22Rv1 (cell line): ENCODE data around the gene ATXN7L3.

Experiments
- CTCF ChIP-seq: fragments of 450-650 bp; IDR thresholded peaks from 2 replicates; pipeline ENCODE4 v1.5.1; 2017; ENCODE audit warnings: mild to moderate bottlenecking
- ZFX ChIP-seq: fragments of 450-650 bp; IDR thresholded peaks from 2 replicates; pipeline ENCODE4 v1.6.1; 2017; ENCODE audit warnings: antibody characterized with exemption, borderline replicate concordance

DNA sequence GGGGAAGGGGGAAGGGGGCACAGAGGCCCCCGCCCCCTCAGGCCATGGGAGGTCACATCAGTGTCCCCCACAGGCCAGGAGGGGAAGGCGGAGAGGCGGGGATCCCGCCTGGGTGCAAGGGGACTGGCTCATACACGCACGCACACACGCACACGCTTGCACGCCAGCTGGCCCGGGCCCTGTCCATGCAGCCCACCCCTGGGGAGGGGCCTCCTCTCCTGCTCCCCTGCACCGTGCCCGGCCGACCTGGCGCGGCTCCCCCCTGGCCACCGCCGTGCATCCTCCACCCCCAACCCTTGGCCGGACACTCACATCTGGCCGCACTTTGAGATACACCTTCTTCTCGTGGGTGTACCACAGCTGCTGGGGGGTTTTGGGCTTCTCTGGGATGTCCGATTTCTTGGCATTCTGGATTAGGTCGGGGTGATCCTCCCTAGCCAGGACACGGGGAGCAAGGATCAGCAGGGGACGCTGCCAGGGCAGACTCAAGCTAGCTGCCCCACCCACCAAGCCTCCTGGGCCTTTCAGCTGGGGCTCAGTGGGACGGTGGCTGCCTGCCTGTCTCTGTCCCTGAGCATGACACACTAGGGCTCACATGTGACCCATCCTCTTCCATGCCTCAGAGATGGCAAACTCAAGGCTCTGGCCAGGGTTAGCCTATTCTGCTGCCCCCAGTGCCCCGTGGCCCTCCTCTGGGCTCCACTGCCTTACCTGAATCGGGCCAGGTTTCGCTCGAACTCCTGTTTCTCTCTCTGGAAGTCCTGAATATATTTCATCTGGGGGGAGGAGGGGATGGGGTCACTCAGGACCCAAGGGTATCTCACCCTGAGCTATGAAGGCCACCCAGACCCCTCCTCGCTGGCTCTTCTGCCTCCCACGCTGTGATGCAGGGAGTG is 13.1 kb upstream of the ATXN7L3 start:
- TF ChIP-seq ZFX: no peak
- TF ChIP-seq CTCF: no peak
